Loucy (cell line): ENCODE results near the gene KIF3C.

Source experiments
- EZH2phosphoT487 ChIP-seq: fragments of 200-600 bp; IDR thresholded peaks from 2 replicates; pipeline ENCODE4 v1.6.1; 2018; ENCODE audit warnings: antibody characterized with exemption, mild to moderate bottlenecking, moderate library complexity, borderline replicate concordance
- TF ChIP-seq, protein P1 (sequence below): fragments of 200-600 bp; sonication (generic); conservative IDR thresholded peaks from 2 replicates; pipeline ENCODE4 v1.5.1; 2014; ENCODE audit warnings: mild to moderate bottlenecking, antibody characterized with exemption, low read length

GRCh38 chr2:25977768-25978167 is 4.5 kb downstream of the KIF3C start:
- TF ChIP-seq, protein P1, sequence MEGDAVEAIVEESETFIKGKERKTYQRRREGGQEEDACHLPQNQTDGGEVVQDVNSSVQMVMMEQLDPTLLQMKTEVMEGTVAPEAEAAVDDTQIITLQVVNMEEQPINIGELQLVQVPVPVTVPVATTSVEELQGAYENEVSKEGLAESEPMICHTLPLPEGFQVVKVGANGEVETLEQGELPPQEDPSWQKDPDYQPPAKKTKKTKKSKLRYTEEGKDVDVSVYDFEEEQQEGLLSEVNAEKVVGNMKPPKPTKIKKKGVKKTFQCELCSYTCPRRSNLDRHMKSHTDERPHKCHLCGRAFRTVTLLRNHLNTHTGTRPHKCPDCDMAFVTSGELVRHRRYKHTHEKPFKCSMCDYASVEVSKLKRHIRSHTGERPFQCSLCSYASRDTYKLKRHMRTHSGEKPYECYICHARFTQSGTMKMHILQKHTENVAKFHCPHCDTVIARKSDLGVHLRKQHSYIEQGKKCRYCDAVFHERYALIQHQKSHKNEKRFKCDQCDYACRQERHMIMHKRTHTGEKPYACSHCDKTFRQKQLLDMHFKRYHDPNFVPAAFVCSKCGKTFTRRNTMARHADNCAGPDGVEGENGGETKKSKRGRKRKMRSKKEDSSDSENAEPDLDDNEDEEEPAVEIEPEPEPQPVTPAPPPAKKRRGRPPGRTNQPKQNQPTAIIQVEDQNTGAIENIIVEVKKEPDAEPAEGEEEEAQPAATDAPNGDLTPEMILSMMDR, result no peak
- TF ChIP-seq EZH2phosphoT487, result no peak
